ENCODE measurements around the gene NME3.

- TF ChIP-seq POLR2A (IDR thresholded peaks at IDR 0.05; ENCODE audit: low read length) (no peak), GATA1 (IDR thresholded peaks at IDR 0.05; ENCODE audit: low read depth, low read length) (no peak)
Observed at GRCh38 chr16:1726661-1727502, 44.5 kb downstream of the NME3 start.
